T-helper 1 cell treated with Interleukin-12 subunit alpha and Interleukin-12 subunit beta and Interleukin-4 antibody, amounts not matched to agents 30 ng/mL and 1 ng/mL, for 36 hours (primary cell): ENCODE measurements around the gene PLCH1. TPM values are rescaled to one million over a fixed set of nuclear protein-coding genes. Genes with fewer than 3 reads are reported as not detected.
"Not testable (repeated sequence)": the region's sequence is repeated elsewhere in the genome, so short reads cannot be mapped to it uniquely, and the experiment has no call there.

Source experiments
- intact Hi-C: fragments of 100-400 bp; cut with micrococcal nuclease; formaldehyde crosslinking; loops from one replicate; pipeline ENCODE4 v1.15.1; 2024
- total RNA-seq: library from RNA; stranded (reverse); gene quantifications from 2 replicates; pipeline ENCODE4 v1.2.3, GENCODE V29; 2022

The PLCH1 gene
- total RNA-seq, 1 donor from 2014 or later, result 0.88 TPM

GRCh38 chr3:155423526-155424322 lies 321.1 kb downstream of the PLCH1 start:
- intact Hi-C loops, result no loop called here

- intact Hi-C loops, result no loop called here
Observed at GRCh38 chr3:155420881-155421486, 323.9 kb downstream of the PLCH1 start.

- intact Hi-C loops, result no loop called here
Observed at GRCh38 chr3:155420406-155420805, 324.5 kb downstream of the PLCH1 start.

- intact Hi-C loops, result no loop called here
Observed at GRCh38 chr3:155418407-155418806, 326.5 kb downstream of the PLCH1 start.

GRCh38 chr3:155417119-155417517 lies 327.8 kb downstream of the PLCH1 start:
- intact Hi-C loops, result no loop called here

- intact Hi-C loops, result no loop called here
Observed at GRCh38 chr3:155416500-155417118, 328.3 kb downstream of the PLCH1 start.

- intact Hi-C loops, result no loop called here
Observed at GRCh38 chr3:155412904-155413303, 332.0 kb downstream of the PLCH1 start.

GRCh38 chr3:155411500-155412223 lies 333.2 kb downstream of the PLCH1 start:
- intact Hi-C loops, result no loop called here

- intact Hi-C loops, result no loop called here
Observed at GRCh38 chr3:155409336-155409735, 335.5 kb downstream of the PLCH1 start.

- intact Hi-C loops, result no loop called here
Observed at GRCh38 chr3:155407971-155408370, 336.9 kb downstream of the PLCH1 start.

GRCh38 chr3:155407331-155407730 lies 337.5 kb downstream of the PLCH1 start:
- intact Hi-C loops, result no loop called here

GRCh38 chr3:155404486-155404885 lies 340.4 kb downstream of the PLCH1 start:
- intact Hi-C loops, result no loop called here

GRCh38 chr3:155402656-155403055 lies 342.2 kb downstream of the PLCH1 start:
- intact Hi-C loops, result no loop called here

- intact Hi-C loops, result no loop called here
Observed at GRCh38 chr3:155398046-155398445, 346.8 kb downstream of the PLCH1 start.

GRCh38 chr3:155394896-155395295 lies 350.0 kb downstream of the PLCH1 start:
- intact Hi-C loops, result not testable (repeated sequence)

- intact Hi-C loops, result no loop called here
Observed at GRCh38 chr3:155394240-155394639, 350.6 kb downstream of the PLCH1 start.

GRCh38 chr3:155393316-155393715 lies 351.6 kb downstream of the PLCH1 start:
- intact Hi-C loops, result no loop called here

- intact Hi-C loops, result no loop called here
Observed at GRCh38 chr3:155392138-155392537, 352.7 kb downstream of the PLCH1 start.

- intact Hi-C loops, result no loop called here
Observed at GRCh38 chr3:155391551-155391958, 353.3 kb downstream of the PLCH1 start.

- intact Hi-C loops, result no loop called here
Observed at GRCh38 chr3:155391104-155391503, 353.8 kb downstream of the PLCH1 start.

- intact Hi-C loops, result no loop called here
Observed at GRCh38 chr3:155390351-155390750, 354.5 kb downstream of the PLCH1 start.

- intact Hi-C loops, result no loop called here
Observed at GRCh38 chr3:155388417-155388816, 356.5 kb downstream of the PLCH1 start.
